Suprapubic skin (tissue), 4 donors: Measurements from ENCODE around the gene PLXNA2. TPM values are rescaled to one million over a fixed set of nuclear protein-coding genes. Genes with fewer than 3 reads are reported as not detected.

Experiments
- DNase-seq, 2 donors: peaks; one replicate each; pipeline ENCODE4 v3.0.0-alpha.2; 2019; ENCODE audit warnings: low spot score in 2 of 2
- H3K27ac ChIP-seq: fragments of 200-600 bp; sonication (generic); one replicate; pipeline ENCODE4 v1.5.1; 2019
- H3K27me3 ChIP-seq: fragments of 200-600 bp; sonication (generic); one replicate; pipeline ENCODE4 v1.5.1; 2019
- H3K36me3 ChIP-seq: fragments of 200-600 bp; sonication (generic); one replicate; pipeline ENCODE4 v1.5.1; 2019
- H3K4me1 ChIP-seq: fragments of 200-600 bp; sonication (generic); one replicate; pipeline ENCODE4 v1.5.1; 2019
- H3K4me3 ChIP-seq: fragments of 200-600 bp; sonication (generic); one replicate; pipeline ENCODE4 v1.5.1; 2019; ENCODE audit warnings: mild to moderate bottlenecking
- H3K9me3 ChIP-seq: fragments of 200-600 bp; sonication (generic); one replicate; pipeline ENCODE4 v1.5.1; 2019
- CTCF ChIP-seq, 2 donors: fragments of 200-600 bp in 1 of 2; fragments of 450-650 bp in 1 of 2; sonication (generic) in 1 of 2; IDR thresholded peaks; one replicate each; pipeline ENCODE4 v1.5.1; 2016 to 2019; ENCODE audit warnings: antibody characterized with exemption in 2 of 2, mild to moderate bottlenecking in 1 of 2, moderate library complexity in 1 of 2
- EP300 ChIP-seq: sonication (generic); formaldehyde crosslinking; IDR thresholded peaks from one replicate; pipeline ENCODE4 v1.6.1; 2017; ENCODE audit warnings: antibody characterized with exemption
- POLR2A ChIP-seq, 2 donors: fragments of 450-650 bp; IDR thresholded peaks; one replicate each; pipeline ENCODE4 v1.6.1; 2017; ENCODE audit warnings: antibody characterized with exemption in 2 of 2, mild to moderate bottlenecking in 2 of 2, moderate library complexity in 2 of 2
- POLR2AphosphoS5 ChIP-seq, 3 donors: sonication (generic); formaldehyde crosslinking; IDR thresholded peaks; one replicate each; pipeline ENCODE4 v1.6.1; 2017; ENCODE audit warnings: antibody characterized with exemption in 3 of 3
- WGBS: methylation state at CpG from one replicate; pipeline ENCODE4 v1.1.5; 2018; 5-methylcytosine and 5-hydroxymethylcytosine counted together
- total RNA-seq, 4 donors: library from RNA; depleted of rRNA; stranded (reverse); fragments of >200 nt; gene quantifications; one replicate each; pipeline ENCODE4 v1.1.0, GENCODE V29; 2016

PLXNA2 gene
- total RNA-seq, 4 donors from 2014 or later: 35.3 to 53.9 (median 45.7) TPM

DNA sequence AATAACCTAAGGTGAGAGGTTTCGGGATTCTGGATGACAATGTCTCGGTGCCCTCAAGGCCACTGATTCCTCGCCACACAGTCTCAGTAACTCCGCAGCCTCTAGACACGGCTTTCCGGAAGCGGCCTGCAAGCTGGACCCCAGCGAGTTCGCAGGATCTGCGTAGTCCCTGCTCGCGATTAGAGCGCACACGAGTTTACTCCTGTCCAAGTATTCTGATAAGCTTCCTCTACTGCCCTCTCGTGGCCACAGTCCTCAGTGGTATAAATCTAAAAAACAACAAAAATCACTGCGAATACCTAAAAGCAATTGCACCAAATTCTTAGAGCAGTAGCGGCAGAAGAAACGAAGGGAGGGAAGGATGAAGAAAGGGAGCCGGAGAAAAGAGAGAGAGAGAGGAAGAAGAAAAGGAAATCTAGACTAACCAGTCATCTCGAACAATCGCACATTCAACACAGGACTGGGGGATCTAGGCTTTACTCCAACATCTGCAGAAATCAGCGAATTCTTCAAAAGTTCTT is 1.1 kb upstream of the PLXNA2 start:
- no peaks in the 10 kb centered on the region for H3K27me3 ChIP-seq
- DNase-seq: peak; percentile 93
- H3K9me3 ChIP-seq: no peaks in the 10 kb centered on the region
- TF ChIP-seq POLR2AphosphoS5 (IDR thresholded peaks at IDR 0.05) (no peak), CTCF (IDR thresholded peaks at IDR 0.05) (peak; percentile 67 to 78), POLR2A (IDR thresholded peaks at IDR 0.05) (peak in 1 of 2 donors; percentile 13)
- no peaks in the 10 kb centered on the region for H3K36me3 ChIP-seq
- H3K4me1 ChIP-seq: peaks cover 35% of the 10 kb centered on the region
- H3K27ac ChIP-seq: peak overlapping the region; percentile 85
- 7% methylated on average over 22 of the region's 22 CpGs for WGBS
- H3K4me3 ChIP-seq: peak overlapping the region; percentile 85

GRCh38 chr1:208243527-208243966 is 637 bp downstream of the PLXNA2 start:
- Histone ChIP-seq H3K36me3 (no peaks in the 10 kb centered on the region), H3K27ac (peak overlapping the region; percentile 85), H3K9me3 (no peaks in the 10 kb centered on the region), H3K27me3 (no peaks in the 10 kb centered on the region), H3K4me3 (peak overlapping the region; percentile 85), H3K4me1 (peaks cover 51% of the 10 kb centered on the region)
- 0% methylated on average over 5 of the region's 54 CpGs for WGBS
- peak in 1 of 2 donors; percentile 53 for DNase-seq
- TF ChIP-seq POLR2A (IDR thresholded peaks at IDR 0.05) (no peak), POLR2AphosphoS5 (IDR thresholded peaks at IDR 0.05) (no peak), CTCF (IDR thresholded peaks at IDR 0.05) (no peak), EP300 (no peak)

GRCh38 chr1:208242941-208243526 is 1.1 kb downstream of the PLXNA2 start:
- no peaks in the 10 kb centered on the region for H3K36me3 ChIP-seq
- H3K27ac ChIP-seq: peak overlapping the region; percentile 85
- DNase-seq: peak; percentile 57 to 74
- H3K9me3 ChIP-seq: no peaks in the 10 kb centered on the region
- peaks cover 57% of the 10 kb centered on the region for H3K4me1 ChIP-seq
- peak overlapping the region; percentile 85 for H3K4me3 ChIP-seq
- WGBS: 6% methylated on average over 8 of the region's 54 CpGs
- TF ChIP-seq POLR2A (IDR thresholded peaks at IDR 0.05) (no peak), EP300 (no peak), POLR2AphosphoS5 (IDR thresholded peaks at IDR 0.05) (no peak), CTCF (IDR thresholded peaks at IDR 0.05) (no peak)
- H3K27me3 ChIP-seq: no peaks in the 10 kb centered on the region

- Histone ChIP-seq H3K4me3 (peak overlapping the region; percentile 85), H3K4me1 (peaks cover 66% of the 10 kb centered on the region), H3K9me3 (no peaks in the 10 kb centered on the region), H3K36me3 (no peaks in the 10 kb centered on the region), H3K27me3 (no peaks in the 10 kb centered on the region), H3K27ac (no peak overlapping the region)
- DNase-seq: peak in 1 of 2 donors; percentile 46
- TF ChIP-seq POLR2A (IDR thresholded peaks at IDR 0.05) (no peak), EP300 (no peak), CTCF (IDR thresholded peaks at IDR 0.05) (no peak), POLR2AphosphoS5 (IDR thresholded peaks at IDR 0.05) (no peak)
- 65% methylated on average over 3 of the region's 3 CpGs for WGBS
Measured at GRCh38 chr1:208242146-208242545, 2.0 kb downstream of the PLXNA2 start.

DNA sequence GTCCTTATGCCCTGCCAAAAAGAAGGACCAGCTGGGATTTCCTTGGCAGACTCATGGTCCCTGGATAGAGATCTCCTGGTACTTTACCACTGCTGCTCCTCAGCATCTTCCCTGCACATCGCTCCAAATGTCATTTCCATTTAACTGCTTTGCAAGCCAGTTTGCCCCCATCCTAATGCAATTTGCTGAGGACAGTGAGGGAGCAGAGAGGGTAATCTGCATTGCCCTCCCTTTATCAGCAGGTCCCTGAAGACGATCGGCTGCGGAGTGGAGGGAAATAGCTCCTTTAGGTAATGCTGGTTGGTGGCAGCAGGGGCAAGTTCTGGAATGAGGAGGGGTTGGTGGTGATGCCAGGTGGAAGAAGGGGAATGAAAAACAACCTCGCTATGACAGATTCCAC is 2.7 kb downstream of the PLXNA2 start:
- peak overlapping the region; percentile 85 for H3K4me3 ChIP-seq
- no peak overlapping the region for H3K27ac ChIP-seq

More for the DNA sequence above, 2.7 kb downstream of the PLXNA2 start:
- DNase-seq: peak in 1 of 2 donors; percentile 40
- peaks cover 66% of the 10 kb centered on the region for H3K4me1 ChIP-seq
- no peaks in the 10 kb centered on the region for H3K27me3 ChIP-seq
- WGBS: 89% methylated on average over 5 of the region's 5 CpGs
- TF ChIP-seq CTCF (IDR thresholded peaks at IDR 0.05) (no peak), EP300 (no peak), POLR2A (IDR thresholded peaks at IDR 0.05) (no peak), POLR2AphosphoS5 (IDR thresholded peaks at IDR 0.05) (no peak)
- no peaks in the 10 kb centered on the region for H3K36me3 ChIP-seq
- H3K9me3 ChIP-seq: no peaks in the 10 kb centered on the region
